Activated T-helper 9 cell treated with anti-CD3 and anti-CD28 coated beads, Interleukin-2, amount 50 U/mL, for 16 hours (primary cell): Measurements from ENCODE around the gene EXOSC9.
"Not testable (repeated sequence)": the region's sequence is repeated elsewhere in the genome, so short reads cannot be mapped to it uniquely, and the experiment has no call there.

Source experiments
- DNase-seq: peaks from one replicate; pipeline ENCODE4 v3.0.0-alpha.2; 2020; ENCODE audit warnings: low read depth

Gene EXOSC9

GRCh38 chr4:121800961-121801714 is at the start of gene EXOSC9:
EXOSC9 (plus strand) TSS chr4:121801323; CDS start chr4:121801425, 102 bp downstream.
- DNase-seq = peak; percentile 88

- DNase-seq = not testable (repeated sequence)
These were observed 49.0 kb upstream of the EXOSC9 start for GRCh38 chr4:121752142-121752541.

GRCh38 chr4:121758925-121759568 is 42.1 kb upstream of the EXOSC9 start:
- no peak for DNase-seq

GRCh38 chr4:121760205-121760604 is 40.9 kb upstream of the EXOSC9 start:
- no peak for DNase-seq

GRCh38 chr4:121764303-121764701 is 36.8 kb upstream of the EXOSC9 start:
- DNase-seq = no peak

- no peak for DNase-seq
These were observed 36.3 kb upstream of the EXOSC9 start, which contains the start of gene SMIM43 for GRCh38 chr4:121764702-121765367. SMIM43 (minus strand) TSS chr4:121765164; CDS start chr4:121765105, 59 bp downstream.

- DNase-seq = no peak
These were observed 35.8 kb upstream of the EXOSC9 start for GRCh38 chr4:121765368-121765705.

- no peak for DNase-seq
These were observed 35.1 kb upstream of the EXOSC9 start for GRCh38 chr4:121765971-121766538.

- no peak for DNase-seq
These were observed 34.0 kb upstream of the EXOSC9 start for GRCh38 chr4:121767166-121767565.

- no peak for DNase-seq
These were observed 31.8 kb upstream of the EXOSC9 start for GRCh38 chr4:121769341-121769740.

GRCh38 chr4:121771869-121772268 is 29.3 kb upstream of the EXOSC9 start:
- no peak for DNase-seq

GRCh38 chr4:121773883-121774282 is 27.2 kb upstream of the EXOSC9 start:
- DNase-seq = no peak

- DNase-seq = no peak
These were observed 24.3 kb upstream of the EXOSC9 start for GRCh38 chr4:121776610-121777401.

- no peak for DNase-seq
These were observed 23.5 kb upstream of the EXOSC9 start for GRCh38 chr4:121777625-121778024.

GRCh38 chr4:121778991-121779628 is 22.0 kb upstream of the EXOSC9 start:
- DNase-seq = no peak

GRCh38 chr4:121783210-121783609 is 17.9 kb upstream of the EXOSC9 start:
- DNase-seq = no peak

- DNase-seq = no peak
These were observed 16.7 kb upstream of the EXOSC9 start for GRCh38 chr4:121784401-121784800.

GRCh38 chr4:121784975-121785374 is 16.1 kb upstream of the EXOSC9 start:
- DNase-seq = no peak

GRCh38 chr4:121785479-121785878 is 15.6 kb upstream of the EXOSC9 start:
- no peak for DNase-seq

- DNase-seq = no peak
These were observed 14.9 kb upstream of the EXOSC9 start for GRCh38 chr4:121786221-121786620.

GRCh38 chr4:121788896-121789295 is 12.2 kb upstream of the EXOSC9 start:
- DNase-seq = no peak
